Measurements from ENCODE around the gene PRSS57.

DNA sequence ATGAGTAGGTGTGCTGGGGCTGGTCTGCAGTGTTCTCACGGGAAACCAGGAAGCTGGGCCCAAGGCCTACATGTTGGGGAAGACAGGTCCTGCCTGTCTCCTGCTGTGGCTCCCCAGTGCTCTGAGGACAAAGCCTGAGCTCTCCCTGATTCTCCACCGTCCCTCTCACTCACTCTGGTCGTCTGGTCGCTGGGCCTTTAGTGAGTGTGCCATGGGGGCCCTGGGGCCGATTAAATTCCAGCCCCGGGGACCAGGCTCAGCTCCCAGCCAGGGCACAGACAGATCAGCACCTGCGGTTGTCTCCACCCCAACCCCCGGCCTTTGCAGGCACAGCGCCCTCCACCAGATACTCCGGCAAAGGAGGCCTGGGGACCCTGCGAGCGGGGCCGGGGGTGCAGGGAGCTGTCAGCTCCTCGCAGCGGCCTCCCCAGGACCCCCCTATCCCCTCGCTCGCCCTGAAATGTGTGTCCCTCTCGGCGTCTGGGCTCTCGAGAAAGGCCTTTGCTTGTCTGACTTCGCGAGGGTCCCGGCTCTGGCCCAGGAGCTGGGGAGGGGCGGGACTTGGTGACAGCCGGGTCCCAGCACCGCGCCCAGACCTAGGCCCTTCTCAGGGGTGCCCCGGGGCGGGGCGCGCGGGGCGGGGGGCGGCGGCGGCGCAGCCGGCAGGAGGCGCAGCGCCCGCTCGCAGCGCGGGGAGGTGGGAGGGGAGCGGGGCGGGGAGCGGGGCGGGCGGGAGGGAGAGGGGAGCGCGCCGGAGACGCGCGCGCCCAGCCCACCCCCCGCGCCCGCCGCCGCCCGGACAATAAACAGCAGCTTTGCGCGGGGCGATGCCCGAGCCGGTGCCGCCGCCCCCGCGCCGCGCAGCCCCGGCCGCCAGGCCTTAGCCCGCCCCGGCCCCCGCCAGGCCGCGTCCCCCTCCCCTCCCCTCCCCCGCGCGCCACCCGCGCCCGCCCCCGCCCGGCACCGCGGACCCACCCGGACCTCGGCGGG, 13.2 kb upstream of the PRSS57 start, which contains the start of gene PALM:
- TF ChIP-seq, protein P1, sequence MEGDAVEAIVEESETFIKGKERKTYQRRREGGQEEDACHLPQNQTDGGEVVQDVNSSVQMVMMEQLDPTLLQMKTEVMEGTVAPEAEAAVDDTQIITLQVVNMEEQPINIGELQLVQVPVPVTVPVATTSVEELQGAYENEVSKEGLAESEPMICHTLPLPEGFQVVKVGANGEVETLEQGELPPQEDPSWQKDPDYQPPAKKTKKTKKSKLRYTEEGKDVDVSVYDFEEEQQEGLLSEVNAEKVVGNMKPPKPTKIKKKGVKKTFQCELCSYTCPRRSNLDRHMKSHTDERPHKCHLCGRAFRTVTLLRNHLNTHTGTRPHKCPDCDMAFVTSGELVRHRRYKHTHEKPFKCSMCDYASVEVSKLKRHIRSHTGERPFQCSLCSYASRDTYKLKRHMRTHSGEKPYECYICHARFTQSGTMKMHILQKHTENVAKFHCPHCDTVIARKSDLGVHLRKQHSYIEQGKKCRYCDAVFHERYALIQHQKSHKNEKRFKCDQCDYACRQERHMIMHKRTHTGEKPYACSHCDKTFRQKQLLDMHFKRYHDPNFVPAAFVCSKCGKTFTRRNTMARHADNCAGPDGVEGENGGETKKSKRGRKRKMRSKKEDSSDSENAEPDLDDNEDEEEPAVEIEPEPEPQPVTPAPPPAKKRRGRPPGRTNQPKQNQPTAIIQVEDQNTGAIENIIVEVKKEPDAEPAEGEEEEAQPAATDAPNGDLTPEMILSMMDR (conservative IDR thresholded peaks at IDR 0.05 in 1 of 2, IDR thresholded peaks at IDR 0.05 in 1 of 2; ENCODE audit: extremely low read depth in 1 of 2, insufficient read depth in 1 of 2, low read depth in 1 of 2, low read length in 2 of 2), result no peak
- TF ChIP-seq EZH2 (IDR thresholded peaks at IDR 0.05; ENCODE audit: borderline replicate concordance, low read length), result peak; percentile 25

Measured in mammary epithelial cell (primary cell).